ENCODE data around the gene GPR62.
A peak's percentile ranks its signal among the peaks of the same experiment; 100 is the strongest.

Gene GPR62

DNA sequence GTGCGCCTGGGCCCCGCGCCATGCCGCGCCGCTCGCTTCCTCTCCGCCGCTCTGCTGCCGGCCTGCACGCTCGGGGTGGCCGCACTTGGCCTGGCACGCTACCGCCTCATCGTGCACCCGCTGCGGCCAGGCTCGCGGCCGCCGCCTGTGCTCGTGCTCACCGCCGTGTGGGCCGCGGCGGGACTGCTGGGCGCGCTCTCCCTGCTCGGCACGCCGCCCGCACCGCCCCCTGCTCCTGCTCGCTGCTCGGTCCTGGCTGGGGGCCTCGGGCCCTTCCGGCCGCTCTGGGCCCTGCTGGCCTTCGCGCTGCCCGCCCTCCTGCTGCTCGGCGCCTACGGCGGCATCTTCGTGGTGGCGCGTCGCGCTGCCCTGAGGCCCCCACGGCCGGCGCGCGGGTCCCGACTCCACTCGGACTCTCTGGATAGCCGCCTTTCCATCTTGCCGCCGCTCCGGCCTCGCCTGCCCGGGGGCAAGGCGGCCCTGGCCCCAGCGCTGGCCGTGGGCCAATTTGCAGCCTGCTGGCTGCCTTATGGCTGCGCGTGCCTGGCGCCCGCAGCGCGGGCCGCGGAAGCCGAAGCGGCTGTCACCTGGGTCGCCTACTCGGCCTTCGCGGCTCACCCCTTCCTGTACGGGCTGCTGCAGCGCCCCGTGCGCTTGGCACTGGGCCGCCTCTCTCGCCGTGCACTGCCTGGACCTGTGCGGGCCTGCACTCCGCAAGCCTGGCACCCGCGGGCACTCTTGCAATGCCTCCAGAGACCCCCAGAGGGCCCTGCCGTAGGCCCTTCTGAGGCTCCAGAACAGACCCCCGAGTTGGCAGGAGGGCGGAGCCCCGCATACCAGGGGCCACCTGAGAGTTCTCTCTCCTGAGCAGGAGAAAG is 951 bp downstream of the GPR62 start:
- DNase-seq = peak; percentile 30 to 55

DNA sequence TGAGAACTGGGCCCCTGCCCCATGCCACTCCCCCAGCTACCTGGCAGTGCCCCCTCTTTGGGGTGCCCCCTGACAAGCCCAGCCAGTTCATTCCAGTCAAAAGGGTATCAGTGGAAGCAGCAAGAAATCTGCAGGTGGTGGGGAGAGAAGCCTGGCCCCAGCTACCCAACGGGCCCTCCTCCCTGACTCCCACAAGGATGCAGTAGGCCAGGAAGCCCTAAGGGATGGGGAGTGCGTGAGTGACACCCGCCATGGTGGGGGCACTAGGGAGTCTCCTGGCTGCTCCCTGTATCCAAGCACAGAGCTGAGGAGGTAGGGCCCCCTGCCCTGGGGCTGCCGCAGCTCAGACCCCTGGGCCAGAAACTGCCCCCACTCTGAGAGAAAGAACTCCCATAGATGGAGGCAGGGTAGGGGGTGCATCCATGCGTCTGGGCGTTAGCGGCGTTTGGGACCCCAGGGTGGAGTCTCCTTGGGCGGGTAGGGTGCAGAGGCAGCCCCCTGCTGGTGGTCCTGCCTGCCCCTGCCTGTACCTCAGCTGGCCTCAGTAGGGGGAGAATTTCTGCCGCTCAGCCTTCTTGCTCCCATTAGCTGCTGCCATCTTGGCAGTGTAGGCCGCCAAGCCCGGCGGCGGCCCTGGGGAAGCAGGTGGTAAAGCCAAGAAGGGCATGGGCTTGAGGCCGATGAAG is 2.5 kb downstream of the GPR62 start:
- DNase-seq = no peak

DNA sequence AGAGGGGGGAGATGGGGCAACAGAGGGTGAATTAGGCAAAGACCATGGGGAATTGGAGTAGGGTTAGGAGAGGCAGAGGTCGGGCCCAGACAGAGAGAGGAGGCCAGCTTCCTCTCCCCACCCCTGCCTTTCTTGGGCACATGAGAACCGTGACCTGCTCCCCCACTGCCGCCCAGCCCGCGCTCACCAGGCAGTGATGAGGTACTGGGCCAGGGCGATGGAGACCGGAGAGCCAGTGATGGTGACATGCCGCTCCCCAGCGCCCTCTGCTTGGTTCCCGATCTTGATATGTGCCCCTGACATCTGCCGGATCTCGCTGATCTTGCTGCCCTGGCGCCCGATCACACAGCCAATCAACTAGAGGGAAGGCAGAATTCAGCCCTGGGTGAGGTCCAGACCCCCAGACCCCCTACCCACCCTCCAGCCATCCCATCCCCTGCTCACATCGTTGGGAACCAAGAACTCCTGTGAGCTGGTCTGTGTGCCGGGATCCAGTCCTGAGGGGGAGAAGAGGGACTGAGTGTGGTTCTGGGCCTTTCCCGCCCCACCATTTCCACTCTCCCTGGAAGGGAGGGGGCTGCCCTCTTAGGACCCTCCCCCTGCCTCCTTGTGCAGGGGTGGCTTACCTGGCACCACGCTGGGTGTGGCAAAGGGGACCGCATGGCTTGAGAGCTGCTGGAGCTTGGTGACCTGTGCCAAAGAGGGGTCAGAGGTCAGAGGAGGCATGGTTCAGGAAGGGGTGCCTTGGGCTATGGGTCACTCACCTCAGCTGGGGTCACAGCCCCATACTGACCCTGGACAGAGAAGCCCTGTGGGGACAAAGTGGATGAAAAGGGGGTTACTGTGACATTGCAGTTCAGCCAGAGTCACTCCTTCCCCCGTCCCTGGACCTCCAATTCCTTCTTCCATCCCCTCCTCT is 3.7 kb downstream of the GPR62 start:
- no peak for DNase-seq

DNA sequence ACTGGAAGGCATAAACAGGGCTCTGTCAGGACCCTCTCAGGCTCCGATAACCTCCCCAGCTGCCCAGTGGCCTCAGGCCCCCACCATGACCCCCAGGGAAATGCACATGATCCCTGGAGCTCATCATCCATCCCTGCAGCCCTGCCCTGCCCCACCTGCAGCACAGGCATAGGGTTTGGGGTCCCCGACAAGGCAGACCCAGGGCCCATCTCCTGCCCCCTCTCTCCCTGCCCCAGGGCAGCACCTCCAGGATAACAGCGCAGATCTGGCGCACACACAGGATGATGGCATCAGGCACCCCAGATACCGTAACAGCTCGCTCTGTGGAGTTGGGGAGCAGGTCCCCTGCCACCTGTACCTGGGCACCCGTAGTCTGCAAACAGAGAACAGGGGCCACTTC is 4.5 kb downstream of the GPR62 start:
- no peak for DNase-seq

DNA sequence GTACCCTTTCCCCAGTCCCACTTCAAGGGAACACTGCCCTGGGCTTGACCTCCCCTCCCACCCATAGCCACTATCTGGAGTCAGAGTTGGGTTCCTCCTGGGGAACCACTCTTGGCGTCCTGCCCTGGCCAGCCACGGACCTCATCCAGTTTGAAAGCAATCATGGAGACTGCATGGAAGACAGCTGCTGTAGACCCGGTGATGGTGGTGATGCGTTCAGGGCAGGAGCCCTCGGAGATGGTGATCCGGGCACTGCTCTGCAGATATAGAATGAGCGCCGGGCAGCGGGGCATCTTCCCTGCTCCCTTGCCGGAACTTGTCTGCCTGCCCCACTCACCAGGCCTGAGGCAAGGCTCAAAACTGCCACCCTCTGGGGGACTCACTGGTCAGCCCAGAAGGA is 5.2 kb downstream of the GPR62 start:
- no peak for DNase-seq

DNA sequence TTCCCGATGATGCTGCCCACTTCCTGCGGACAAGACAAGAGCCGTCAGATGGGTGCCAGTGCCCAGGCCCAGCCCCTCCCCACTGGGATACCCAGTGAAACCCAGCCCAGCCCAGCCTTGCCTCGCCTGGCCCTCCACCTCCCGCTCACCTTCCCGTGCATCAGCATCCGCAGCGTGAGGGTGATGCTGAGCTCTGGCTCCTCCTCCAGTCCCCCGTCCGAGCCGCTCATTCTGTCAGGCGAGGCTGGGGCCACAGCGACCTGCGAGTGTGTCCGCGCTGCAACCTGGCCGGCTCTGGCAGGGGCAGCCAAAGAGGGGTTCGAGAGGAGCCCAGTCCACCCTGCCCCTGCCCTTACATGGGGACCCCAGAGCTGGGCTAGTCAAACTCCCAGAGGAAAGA is 5.8 kb downstream of the GPR62 start:
- DNase-seq = no peak

DNA sequence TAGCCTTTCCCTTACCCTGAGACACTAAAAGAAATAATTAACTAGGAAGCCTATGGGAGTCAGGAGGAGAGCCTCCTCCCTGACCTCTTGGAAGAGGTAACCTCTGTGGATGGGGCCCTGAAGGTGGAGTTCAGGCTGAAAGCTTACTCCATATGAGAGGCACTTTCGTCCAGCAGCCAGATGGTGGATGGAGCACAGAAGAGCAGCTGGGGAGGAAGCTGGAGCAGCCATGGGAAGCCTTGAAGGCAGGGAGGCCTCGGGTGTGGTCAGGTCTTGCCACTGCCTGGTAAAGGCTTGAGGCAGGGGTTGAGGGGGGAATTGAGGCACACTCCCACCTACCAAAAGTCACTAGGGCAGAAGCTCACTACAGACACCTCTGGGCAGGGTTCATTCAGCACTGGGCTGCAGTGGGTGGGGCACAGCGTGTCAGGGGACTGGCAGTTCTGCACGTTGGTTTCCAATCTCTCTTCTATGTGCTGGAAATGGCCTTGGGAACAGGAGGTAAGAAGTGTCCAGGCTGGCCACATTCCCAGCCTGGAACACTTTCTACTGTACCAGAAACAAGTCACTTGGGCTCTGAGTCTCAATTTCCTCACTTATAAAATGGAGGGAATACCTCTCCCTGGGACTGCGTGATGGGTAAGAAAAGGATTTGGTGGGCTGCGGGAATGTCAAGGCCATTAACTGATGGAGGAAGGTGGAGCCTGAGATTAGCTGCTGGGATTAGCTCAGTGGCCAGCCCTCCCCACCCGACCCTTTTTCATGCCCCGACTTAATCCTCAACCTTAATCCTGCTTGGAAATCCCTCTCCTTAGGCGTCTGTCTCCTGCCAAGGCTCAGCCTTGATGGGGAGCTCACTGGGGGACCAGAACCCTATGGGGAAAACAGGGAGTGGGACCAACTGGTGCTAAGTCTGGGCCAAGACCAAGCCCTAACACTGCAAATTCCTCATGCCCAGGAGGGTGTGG is 6.7 kb downstream of the GPR62 start:
- DNase-seq = no peak

DNA sequence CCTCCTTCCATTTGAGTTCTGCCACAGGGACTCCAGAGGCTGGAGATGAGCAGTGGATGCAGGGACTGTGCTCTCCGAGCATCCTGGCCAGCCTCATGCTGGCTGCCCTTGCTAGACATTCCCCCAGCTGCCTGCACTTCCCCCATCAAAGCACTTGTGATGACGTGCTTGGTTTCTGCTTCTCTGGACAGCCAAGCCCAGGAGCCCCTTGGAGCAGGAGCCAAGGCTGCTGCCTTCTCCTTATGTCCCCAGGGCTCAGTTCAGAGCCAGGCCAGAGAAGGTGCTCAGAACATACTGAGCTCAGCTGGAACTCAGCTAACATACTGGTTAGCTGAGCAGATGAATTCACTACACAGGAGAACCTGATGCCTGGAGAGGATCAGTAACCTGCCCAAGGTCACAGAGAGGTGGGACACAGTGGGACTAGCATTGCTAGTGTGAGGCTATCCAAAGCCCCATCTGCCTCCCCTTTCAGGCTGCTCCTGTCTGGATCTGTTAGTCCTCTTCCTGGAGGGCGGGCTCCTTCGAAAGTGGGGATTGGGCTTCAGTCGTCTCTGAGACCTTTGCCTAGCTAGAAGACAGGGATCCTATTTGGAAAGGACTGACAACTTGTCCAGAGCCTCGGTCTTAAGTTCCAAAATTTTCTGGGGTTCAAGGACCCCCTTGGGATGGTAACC is 7.8 kb downstream of the GPR62 start:
- DNase-seq = no peak

DNA sequence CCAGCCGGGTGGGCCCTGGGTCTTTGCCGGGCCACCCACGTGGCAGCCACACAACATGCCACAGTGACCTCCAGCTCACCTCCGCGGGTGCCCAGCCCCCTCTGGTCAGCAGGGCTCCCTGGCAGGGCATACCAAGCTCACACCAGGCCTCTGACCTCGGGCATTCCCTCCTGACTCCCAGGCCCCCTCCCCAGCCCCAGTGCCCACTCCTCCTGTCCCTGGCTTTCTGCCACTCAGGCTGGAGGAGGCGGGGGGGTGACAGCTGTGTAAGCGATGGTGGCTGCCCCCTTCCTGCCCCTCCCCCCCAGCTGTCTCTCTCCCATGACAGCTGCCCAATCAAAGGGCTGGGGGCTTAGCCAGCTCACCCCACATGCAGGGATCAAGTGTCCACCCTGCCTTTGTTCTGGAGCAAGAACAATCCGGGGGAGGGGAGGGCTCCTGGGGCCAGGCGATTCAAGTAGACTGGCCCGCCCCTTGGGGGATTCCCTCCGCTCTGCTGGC is 8.8 kb downstream of the GPR62 start:
- no peak for DNase-seq

DNA sequence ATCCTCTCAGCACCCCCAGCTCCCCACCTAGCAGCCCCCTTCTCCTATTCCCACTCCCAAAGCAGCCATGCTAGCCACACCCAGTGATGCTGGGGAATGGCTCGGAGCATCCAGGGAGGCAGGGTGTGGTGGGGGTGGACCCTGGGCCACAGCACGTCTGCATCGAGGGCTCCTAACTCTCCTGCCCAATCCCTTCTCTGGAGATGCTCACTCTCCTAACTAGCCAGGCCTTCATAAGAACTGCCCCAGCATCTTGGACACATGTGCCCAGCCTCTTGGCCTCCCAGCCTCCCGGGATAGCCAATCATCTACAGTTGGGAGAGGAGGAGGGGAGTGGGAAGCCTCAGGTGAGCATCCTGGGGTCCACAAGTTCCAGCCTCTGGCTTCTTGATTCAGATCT is 9.3 kb downstream of the GPR62 start:
- DNase-seq = no peak

DNA sequence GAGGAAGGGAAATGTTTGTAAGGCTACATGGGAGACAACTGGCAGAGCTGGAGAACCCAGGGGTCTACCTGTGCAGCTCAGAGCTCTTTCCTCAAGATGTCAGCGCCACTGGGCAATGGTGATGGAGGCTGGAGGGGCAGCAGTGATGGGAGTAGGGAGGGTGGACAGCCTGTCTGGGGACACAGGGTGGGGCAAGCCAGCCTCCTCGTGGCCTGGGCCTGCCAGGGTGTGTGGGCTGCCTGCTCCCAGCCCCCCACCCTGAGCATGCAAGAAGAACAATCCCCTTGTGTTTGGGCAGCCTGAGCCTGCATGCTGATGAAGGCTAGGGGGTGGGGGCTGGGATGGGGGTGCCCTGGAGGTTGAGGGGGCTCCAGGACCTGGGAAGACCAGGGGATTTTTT is 10.8 kb downstream of the GPR62 start:
- DNase-seq = no peak

DNA sequence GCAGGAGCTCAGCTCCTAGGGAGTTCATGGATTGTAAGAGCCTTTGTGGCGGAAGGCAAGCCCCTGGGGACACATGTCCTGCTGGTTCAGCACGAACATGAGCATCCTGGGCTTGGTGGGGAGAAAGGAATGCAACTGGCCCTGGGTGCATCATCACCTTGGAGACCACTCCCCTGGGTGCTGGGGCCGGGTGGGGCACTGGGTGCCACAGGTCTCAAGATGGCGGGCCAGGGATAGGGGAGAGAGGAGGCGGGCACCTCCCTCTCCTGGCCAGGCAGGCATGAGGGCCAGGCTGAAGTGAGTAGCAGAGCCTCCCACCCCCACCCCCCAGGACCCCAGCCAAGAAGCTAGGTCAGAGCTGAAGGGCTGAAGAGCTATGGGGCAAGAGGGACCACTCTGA is 11.3 kb downstream of the GPR62 start:
- no peak for DNase-seq

DNA sequence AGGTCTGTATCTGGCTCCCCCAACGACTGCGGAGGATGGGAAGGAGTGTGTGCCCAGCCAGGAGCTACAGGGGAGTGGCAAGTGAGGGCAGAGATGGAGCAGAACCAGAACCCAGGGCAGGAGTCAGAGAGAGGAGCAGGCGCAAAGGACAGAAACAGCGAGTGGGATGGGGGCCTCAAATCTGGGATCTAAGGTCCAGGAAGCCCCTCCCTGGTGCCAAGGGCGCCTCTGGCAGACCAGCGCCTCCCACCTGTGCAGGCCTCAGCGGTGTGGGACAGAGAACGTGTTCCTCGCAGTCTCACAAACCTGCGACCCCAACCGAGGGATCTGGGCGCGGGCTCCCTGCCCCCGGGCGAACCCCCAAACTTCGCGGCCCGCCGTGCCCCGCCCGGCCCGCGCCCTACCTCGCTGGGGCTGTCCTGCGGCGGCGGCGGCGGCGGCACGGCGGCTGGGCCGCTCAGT is 11.8 kb downstream of the GPR62 start:
- DNase-seq = no peak

DNA sequence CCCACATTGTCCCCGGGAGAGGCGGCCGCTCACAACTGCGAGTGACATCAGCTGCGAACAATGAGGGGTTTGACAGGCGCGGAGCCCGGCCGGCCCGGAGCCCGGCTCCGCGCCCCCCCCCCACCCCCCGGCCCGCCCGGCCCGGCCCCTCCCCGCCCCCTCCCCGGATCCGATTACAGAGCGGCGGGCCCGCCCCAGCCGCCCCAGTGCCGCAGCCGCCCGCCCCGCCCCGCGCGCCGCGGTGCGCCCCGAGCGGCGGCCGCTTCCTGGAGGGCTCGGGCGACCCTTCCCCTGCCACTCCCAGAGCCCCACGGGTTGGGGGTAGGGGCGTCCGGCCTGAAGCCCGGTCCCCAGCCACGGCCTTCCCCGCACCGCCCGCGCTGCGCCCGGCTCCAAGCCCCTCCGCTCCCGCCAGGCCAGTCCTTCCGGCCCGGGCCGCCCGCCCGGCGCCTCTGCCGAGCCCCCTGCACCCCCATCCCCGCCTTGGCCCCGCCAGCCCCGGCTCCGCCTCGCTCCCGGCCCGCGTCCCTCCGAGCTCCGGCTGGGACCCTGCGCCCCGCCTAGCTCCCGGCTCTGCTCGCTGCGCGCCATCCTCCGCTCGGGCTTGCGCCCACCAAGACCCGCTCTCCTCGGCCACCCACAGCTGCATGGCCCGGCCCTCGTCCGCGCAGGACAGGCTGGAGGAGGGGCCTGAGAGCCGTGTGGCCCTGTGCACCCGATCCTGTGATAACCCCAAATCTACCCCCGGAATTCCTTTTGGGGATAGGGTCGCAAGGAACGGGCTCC is 12.4 kb downstream of the GPR62 start, which contains the start of gene PCBP4:
TSS of gene PCBP4 (minus strand) at position 71 of the 786 bp plus-strand sequence. CDS start 6,214 bp downstream, outside the sequence.
- DNase-seq = peak in 1 of 2 experiments; percentile 44

DNA sequence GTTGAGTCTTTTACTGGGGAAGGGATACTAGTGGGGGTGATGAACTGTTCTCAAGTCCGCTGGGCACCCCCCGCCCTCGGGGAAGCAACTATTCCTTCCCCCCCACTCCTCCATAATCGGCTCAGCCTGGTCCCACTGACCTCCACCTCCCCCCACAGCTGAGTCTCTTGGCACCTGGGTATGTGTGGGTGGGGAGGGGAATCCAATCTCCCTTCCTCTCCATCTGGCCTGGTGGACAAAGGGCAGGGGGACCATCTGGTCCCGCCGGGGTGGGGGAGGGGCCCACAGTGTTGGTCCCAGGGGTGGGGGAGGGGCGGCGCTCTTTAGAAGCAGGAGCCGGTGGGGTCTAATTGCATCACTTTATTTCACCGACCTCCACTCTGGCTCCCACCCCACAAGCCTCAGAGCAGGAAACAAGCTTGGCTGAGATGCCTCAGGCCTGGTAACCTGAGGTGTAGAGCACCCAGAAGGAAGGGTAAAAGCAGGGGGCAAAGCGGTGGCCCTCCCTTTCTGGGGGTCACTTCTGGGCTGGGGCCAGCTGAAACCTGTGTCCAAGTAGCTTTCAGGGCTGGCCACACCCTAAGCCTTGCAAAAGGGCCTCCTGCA is 13.1 kb downstream of the GPR62 start:
- no peak for DNase-seq

DNA sequence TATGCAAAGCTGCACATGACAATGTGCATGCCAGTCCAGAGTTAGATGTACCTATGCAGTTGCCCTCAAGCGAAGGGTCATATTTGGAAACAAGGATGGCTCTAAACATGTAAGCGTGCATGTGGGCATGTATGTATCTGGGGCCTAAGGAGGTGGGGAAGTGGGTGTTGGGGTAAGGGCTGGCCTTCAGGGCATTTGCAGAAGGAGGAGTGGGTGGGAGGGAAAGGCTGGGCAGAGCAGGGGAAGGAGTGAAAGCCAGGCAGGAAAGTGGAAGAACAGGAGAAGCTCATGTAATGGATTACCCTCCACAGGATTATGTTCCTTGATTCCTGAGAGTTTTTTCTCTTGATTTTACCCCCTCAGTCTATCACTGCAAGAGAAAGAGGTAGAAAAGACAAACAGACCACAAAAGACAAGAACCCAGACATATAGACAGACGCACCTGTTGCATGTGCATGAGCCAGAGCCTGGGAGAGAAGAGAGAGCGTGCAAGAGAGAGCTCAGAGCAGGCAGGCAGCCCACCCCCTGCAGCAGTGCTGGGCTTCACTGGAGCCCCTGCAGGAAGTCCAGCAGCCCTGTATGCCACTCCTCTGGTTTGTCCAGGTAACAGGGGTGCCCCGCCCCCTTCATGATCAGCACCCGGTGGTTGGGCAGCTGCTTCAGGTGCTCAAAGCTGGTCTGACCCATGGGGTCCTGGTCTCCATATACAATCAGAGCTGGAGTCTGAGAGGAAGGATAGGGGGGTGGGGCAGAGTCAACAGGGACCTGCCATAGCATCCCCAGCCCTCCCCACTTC is 13.9 kb downstream of the GPR62 start:
- no peak for DNase-seq

DNA sequence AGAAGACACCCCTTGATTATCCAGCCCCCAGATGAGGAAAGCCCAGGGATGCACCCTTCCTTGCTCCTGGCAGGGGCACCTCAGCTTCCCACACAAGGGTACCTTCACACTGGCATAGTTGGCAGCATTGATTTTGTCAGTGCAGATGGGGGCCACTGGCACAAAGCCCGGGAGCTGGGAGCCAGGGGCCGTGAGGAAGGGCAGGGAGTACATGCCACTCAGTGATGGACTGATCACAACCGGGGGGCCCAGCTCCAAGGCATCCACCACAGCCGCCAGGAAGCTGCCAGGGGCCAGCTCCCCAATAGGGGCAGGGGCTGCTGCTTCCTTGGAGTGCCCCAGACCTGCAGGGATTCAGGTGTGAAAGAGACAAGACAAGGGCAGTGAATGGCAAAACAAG is 14.7 kb downstream of the GPR62 start:
- no peak for DNase-seq

DNA sequence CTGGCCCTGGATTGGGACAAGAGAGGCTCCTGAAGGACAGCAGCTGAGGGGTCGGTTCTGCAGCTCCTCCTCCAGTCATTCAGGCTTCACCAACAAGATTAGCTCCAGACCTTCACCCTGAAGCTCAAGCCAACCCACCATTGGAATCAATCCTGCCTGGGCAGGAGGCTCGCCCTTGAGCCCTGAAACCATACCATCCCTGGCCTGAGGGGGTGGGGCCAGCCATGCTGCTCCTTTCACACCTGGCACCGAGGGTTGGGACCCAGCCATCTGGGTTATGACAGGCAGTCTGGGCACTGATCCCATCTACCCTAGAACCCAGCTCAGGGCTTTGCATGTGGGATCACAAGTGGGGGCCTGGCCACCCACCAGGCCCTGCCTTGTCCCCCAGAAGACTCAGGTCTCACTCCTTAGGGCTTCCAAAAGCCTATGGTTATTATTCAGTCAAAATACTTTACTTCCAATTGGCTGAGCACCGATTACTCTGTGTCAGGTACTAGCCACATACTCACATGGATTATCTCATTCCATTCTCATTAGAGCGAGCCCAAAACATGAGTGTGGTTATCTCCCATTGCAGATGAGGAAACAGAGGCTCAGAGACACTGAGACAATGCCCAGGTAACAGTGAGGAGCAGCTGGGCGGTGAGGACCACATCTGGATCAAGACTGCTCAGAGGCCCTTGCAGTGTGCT is 15.6 kb downstream of the GPR62 start:
- no peak for DNase-seq
